Osteocyte (in vitro differentiated cells): ENCODE data around the gene OR8A1. TPM values are rescaled to one million over a fixed set of nuclear protein-coding genes. Genes with fewer than 3 reads are reported as not detected.

Source experiments
- DNase-seq: peaks from one replicate; pipeline ENCODE4 v3.0.0; 2021; ENCODE audit warnings: mixed read lengths; ENCODE audit not compliant: unreplicated experiment; ENCODE audit errors: extremely low spot score
- H3K27ac Mint-ChIP-seq: one replicate; pipeline ENCODE4 v1.8.0; 2021; ENCODE audit warnings: mild to moderate bottlenecking, mixed read lengths; ENCODE audit not compliant: unreplicated experiment
- H3K27me3 Mint-ChIP-seq: one replicate; pipeline ENCODE4 v1.8.0; 2021; ENCODE audit warnings: mixed read lengths; ENCODE audit not compliant: unreplicated experiment
- H3K36me3 Mint-ChIP-seq: one replicate; pipeline ENCODE4 v1.8.0; 2021; ENCODE audit warnings: mixed read lengths; ENCODE audit not compliant: unreplicated experiment
- H3K4me1 Mint-ChIP-seq: one replicate; pipeline ENCODE4 v1.8.0; 2021; ENCODE audit warnings: mixed read lengths; ENCODE audit not compliant: unreplicated experiment
- H3K4me3 Mint-ChIP-seq: one replicate; pipeline ENCODE4 v1.8.0; 2021; ENCODE audit warnings: mild to moderate bottlenecking, moderate library complexity, mixed read lengths; ENCODE audit not compliant: unreplicated experiment
- H3K9me3 Mint-ChIP-seq: one replicate; pipeline ENCODE4 v1.8.0; 2021; ENCODE audit warnings: mixed read lengths; ENCODE audit not compliant: unreplicated experiment
- CTCF ChIP-seq: fragments of 200-600 bp; sonication (generic); IDR thresholded peaks from 2 replicates; pipeline ENCODE4 v1.5.0; 2021; ENCODE audit warnings: antibody characterized with exemption, mild to moderate bottlenecking, moderate library complexity
- total RNA-seq: library from RNA; stranded (reverse); gene quantifications from 2 replicates; pipeline ENCODE4 v1.2.1, GENCODE V29; 2021

Gene OR8A1
- total RNA-seq, 1 donor from 2014 or later, result not detected

GRCh38 chr11:124611064-124611463 is 41.3 kb downstream of the OR8A1 start, which contains the start of gene PANX3:
Gene PANX3 (plus strand): TSS chr11:124611428. CDS start chr11:124611557, 129 bp downstream.
- no peak within 1 kb of the TSS for H3K4me3 Mint-ChIP-seq
- H3K36me3 Mint-ChIP-seq, result no peaks in the 10 kb centered on the region
- H3K4me1 Mint-ChIP-seq, result no peaks in the 10 kb centered on the region
- no peak for TF ChIP-seq CTCF
- peaks cover 34% of the 10 kb centered on the region for H3K27me3 Mint-ChIP-seq
- no peak for DNase-seq
- no peaks in the 10 kb centered on the region for H3K9me3 Mint-ChIP-seq
- H3K27ac Mint-ChIP-seq, result no peak within 1 kb of the TSS

- no peak for DNase-seq
- TF ChIP-seq CTCF, result no peak
- Mint-ChIP-seq H3K4me3 (no peak overlapping the region), H3K4me1 (no peaks in the 10 kb centered on the region), H3K27me3 (peaks cover 33% of the 10 kb centered on the region), H3K36me3 (no peaks in the 10 kb centered on the region), H3K27ac (no peak overlapping the region), H3K9me3 (no peaks in the 10 kb centered on the region)
Measured at GRCh38 chr11:124612045-124612444, 42.2 kb downstream of the OR8A1 start.

GRCh38 chr11:124612567-124613246 is 42.9 kb downstream of the OR8A1 start:
- H3K36me3 Mint-ChIP-seq, result no peaks in the 10 kb centered on the region
- H3K4me1 Mint-ChIP-seq, result no peaks in the 10 kb centered on the region
- H3K9me3 Mint-ChIP-seq, result no peaks in the 10 kb centered on the region
- DNase-seq, result no peak
- peaks cover 37% of the 10 kb centered on the region for H3K27me3 Mint-ChIP-seq
- no peak for TF ChIP-seq CTCF
- no peak overlapping the region for H3K4me3 Mint-ChIP-seq
- H3K27ac Mint-ChIP-seq, result no peak overlapping the region

GRCh38 chr11:124618863-124619262 is 49.1 kb downstream of the OR8A1 start:
- DNase-seq, result no peak
- no peak for TF ChIP-seq CTCF
- Mint-ChIP-seq H3K36me3 (no peaks in the 10 kb centered on the region), H3K27me3 (peaks cover 42% of the 10 kb centered on the region), H3K4me1 (peaks cover 12% of the 10 kb centered on the region), H3K27ac (no peak overlapping the region), H3K4me3 (no peak overlapping the region), H3K9me3 (no peaks in the 10 kb centered on the region)

Other genes with a start within 250 kb of the OR8A1 start
- gene OR8D2, start 249.8 kb upstream of the OR8A1 start, total RNA-seq, result not detected in 2 replicates
- gene OR8B2, start 185.5 kb upstream of the OR8A1 start, total RNA-seq, result not detected in 2 replicates
- gene OR8B3, start 171.0 kb upstream of the OR8A1 start, total RNA-seq, result not detected in 2 replicates
- gene OR8B4, start 145.1 kb upstream of the OR8A1 start, total RNA-seq, result not detected in 2 replicates
- not detected in 2 replicates for gene OR8B8, start 124.3 kb upstream of the OR8A1 start, total RNA-seq
- not detected in 2 replicates for gene OR8B12, start 26.3 kb upstream of the OR8A1 start, total RNA-seq
- gene PANX3, start 41.4 kb downstream of the OR8A1 start, total RNA-seq, result not detected in 2 replicates
- gene TBRG1, start 52.9 kb downstream of the OR8A1 start, total RNA-seq, result 34.8 and 37.4 TPM in 2 replicates
- gene SIAE, start 103.7 kb downstream of the OR8A1 start, total RNA-seq, result 13.8 and 18.5 TPM in 2 replicates
- gene SPA17, start 103.9 kb downstream of the OR8A1 start, total RNA-seq, result 3.7 and 4.7 TPM in 2 replicates
- gene NRGN, start 169.9 kb downstream of the OR8A1 start, total RNA-seq, result 0.97 and 1.0 TPM in 2 replicates
- gene VSIG2, start 182.3 kb downstream of the OR8A1 start, total RNA-seq, result 0.30 TPM in 1 of 2 replicates, not detected in the other
- gene ESAM, start 192.3 kb downstream of the OR8A1 start, total RNA-seq, result 0.71 and 1.7 TPM in 2 replicates
- gene MSANTD2, start 230.4 kb downstream of the OR8A1 start, total RNA-seq, result 14.3 and 15.2 TPM in 2 replicates